Epithelial cell of esophagus (primary cell): ENCODE results near the gene WDR93.

Source experiments
- DNase-seq: peaks from one replicate; pipeline ENCODE4 v3.0.0; 2010; ENCODE audit warnings: low read depth
- H3K4me3 ChIP-seq: 2 replicates; pipeline ENCODE4 v1.5.1; 2011; ENCODE audit warnings: mild to moderate bottlenecking, low read length, control low read depth
- CTCF ChIP-seq: IDR thresholded peaks from 2 replicates; pipeline ENCODE4 v1.5.1; 2011; ENCODE audit warnings: low read depth, mild to moderate bottlenecking, low read length, control low read depth, inconsistent platforms; ENCODE audit not compliant: insufficient read depth; ENCODE audit errors: missing control alignments

WDR93 gene

GRCh38 chr15:89654301-89654761, 36.3 kb upstream of the WDR93 start:
- no peak for TF ChIP-seq CTCF
- DNase-seq = peak; percentile 65

GRCh38 chr15:89654847-89655805, 35.5 kb upstream of the WDR93 start, which contains the start of gene KIF7:
KIF7 (minus strand) TSS chr15:89655467; CDS start chr15:89652930, 2,537 bp downstream.
- H3K4me3 ChIP-seq = peak within 1 kb of the TSS; percentile 54
- TF ChIP-seq CTCF = no peak
- peak; percentile 40 for DNase-seq

More at GRCh38 chr15:89654301-89654761, 36.3 kb upstream of the WDR93 start:
- H3K4me3 ChIP-seq = peak overlapping the region; percentile 54

GRCh38 chr15:89656116-89656815, 34.3 kb upstream of the WDR93 start:
- TF ChIP-seq CTCF = no peak
- DNase-seq = no peak
- H3K4me3 ChIP-seq = no peak overlapping the region

GRCh38 chr15:89657686-89658200, 32.9 kb upstream of the WDR93 start:
- no peak overlapping the region for H3K4me3 ChIP-seq
- no peak for TF ChIP-seq CTCF
- DNase-seq = no peak

GRCh38 chr15:89659295-89659694, 31.3 kb upstream of the WDR93 start:
- no peak for TF ChIP-seq CTCF
- DNase-seq = no peak
- no peak overlapping the region for H3K4me3 ChIP-seq

- no peak for DNase-seq
- TF ChIP-seq CTCF = no peak
- no peak overlapping the region for H3K4me3 ChIP-seq
Observed at GRCh38 chr15:89660556-89660955, 30.1 kb upstream of the WDR93 start.
